ENCODE results near the gene KLHL35.

DNA sequence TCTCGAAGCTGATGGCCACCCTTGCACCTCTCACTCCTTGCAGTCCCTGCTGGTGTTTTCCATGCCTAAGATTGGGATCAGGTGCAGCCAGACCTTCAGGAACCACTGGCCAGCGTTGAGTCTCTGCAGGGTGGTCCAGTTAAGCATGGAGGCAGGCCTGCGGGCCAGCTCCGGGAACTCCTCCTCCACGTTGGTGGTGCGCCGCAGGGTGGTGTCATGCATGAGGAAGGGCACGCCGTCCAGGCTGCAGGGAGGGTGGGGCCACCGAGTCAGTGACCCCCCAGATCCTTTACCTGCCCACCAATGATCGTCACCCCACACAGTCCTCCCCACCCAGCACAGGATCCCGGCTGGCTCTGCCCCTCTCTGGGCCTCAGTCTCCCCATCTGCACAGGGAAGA is 10.0 kb upstream of the KLHL35 start:
- no peak for TF ChIP-seq CTCF (IDR thresholded peaks at IDR 0.05)
- no peak for TF ChIP-seq POLR2A (IDR thresholded peaks at IDR 0.05)
- TF ChIP-seq POLR2AphosphoS5 (IDR thresholded peaks at IDR 0.05): no peak

Measured in stomach (tissue), 4 donors.